ENCODE measurements around the gene CARD6. TPM values are rescaled to one million over a fixed set of nuclear protein-coding genes. Genes with fewer than 3 reads are reported as not detected.

Gene CARD6
- total and polyA plus RNA-seq, 2 of the 13 experiments (the other 11 are each of a cell fraction or from before 2014, with no cell fraction given), result 0.33 to 1.4 TPM

GRCh38 chr5:40834849-40835787, 6.0 kb upstream of the CARD6 start, which contains the start of gene RPL37 (continued):
- peak; percentile 48 for TF ChIP-seq CTCF (CRISPR knock-in tag; IDR thresholded peaks at IDR 0.05)
- TF ChIP-seq CBX1 (IDR thresholded peaks at IDR 0.05; ENCODE audit: low read depth), result peak; percentile 97
- peak; percentile 90; the same call in 1 of the 2 replicates for TF ChIP-seq MAZ (IDR thresholded peaks at IDR 0.05; ENCODE audit: borderline replicate concordance, low read depth, low read length)
- TF ChIP-seq MAZ (CRISPR knock-in tag; IDR thresholded peaks at IDR 0.05; ENCODE audit: low read depth), result peak; percentile 63; the same call in 1 of the 2 replicates
- peak; percentile 99 for TF ChIP-seq ZMYM4 (CRISPR knock-in tag; IDR thresholded peaks at IDR 0.05)
- TF ChIP-seq SIN3A (IDR thresholded peaks at IDR 0.05; ENCODE audit: borderline replicate concordance, low read depth, low read length), result peak; percentile 97; the same call in 1 of the 2 replicates
- TF ChIP-seq, protein P1, sequence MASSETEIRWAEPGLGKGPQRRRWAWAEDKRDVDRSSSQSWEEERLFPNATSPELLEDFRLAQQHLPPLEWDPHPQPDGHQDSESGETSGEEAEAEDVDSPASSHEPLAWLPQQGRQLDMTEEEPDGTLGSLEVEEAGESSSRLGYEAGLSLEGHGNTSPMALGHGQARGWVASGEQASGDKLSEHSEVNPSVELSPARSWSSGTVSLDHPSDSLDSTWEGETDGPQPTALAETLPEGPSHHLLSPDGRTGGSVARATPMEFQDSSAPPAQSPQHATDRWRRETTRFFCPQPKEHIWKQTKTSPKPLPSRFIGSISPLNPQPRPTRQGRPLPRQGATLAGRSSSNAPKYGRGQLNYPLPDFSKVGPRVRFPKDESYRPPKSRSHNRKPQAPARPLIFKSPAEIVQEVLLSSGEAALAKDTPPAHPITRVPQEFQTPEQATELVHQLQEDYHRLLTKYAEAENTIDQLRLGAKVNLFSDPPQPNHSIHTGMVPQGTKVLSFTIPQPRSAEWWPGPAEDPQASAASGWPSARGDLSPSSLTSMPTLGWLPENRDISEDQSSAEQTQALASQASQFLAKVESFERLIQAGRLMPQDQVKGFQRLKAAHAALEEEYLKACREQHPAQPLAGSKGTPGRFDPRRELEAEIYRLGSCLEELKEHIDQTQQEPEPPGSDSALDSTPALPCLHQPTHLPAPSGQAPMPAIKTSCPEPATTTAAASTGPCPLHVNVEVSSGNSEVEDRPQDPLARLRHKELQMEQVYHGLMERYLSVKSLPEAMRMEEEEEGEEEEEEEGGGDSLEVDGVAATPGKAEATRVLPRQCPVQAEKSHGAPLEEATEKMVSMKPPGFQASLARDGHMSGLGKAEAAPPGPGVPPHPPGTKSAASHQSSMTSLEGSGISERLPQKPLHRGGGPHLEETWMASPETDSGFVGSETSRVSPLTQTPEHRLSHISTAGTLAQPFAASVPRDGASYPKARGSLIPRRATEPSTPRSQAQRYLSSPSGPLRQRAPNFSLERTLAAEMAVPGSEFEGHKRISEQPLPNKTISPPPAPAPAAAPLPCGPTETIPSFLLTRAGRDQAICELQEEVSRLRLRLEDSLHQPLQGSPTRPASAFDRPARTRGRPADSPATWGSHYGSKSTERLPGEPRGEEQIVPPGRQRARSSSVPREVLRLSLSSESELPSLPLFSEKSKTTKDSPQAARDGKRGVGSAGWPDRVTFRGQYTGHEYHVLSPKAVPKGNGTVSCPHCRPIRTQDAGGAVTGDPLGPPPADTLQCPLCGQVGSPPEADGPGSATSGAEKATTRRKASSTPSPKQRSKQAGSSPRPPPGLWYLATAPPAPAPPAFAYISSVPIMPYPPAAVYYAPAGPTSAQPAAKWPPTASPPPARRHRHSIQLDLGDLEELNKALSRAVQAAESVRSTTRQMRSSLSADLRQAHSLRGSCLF (CRISPR knock-in tag; IDR thresholded peaks at IDR 0.05; ENCODE audit: borderline replicate concordance), result 0 out of 2 replicates have a peak, but pooled peaks have one; percentile 51
- TF ChIP-seq ZNF180 (CRISPR knock-in tag; IDR thresholded peaks at IDR 0.05; ENCODE audit: borderline replicate concordance, low read depth), result no peak
- peak; percentile 92 for TF ChIP-seq CCAR2 (optimal IDR thresholded peaks at IDR 0.05; ENCODE audit: low read depth, low read length)
- peak; percentile 99 for TF ChIP-seq ZNF430 (CRISPR knock-in tag; IDR thresholded peaks at IDR 0.05)
- TF ChIP-seq ZNF616 (CRISPR knock-in tag; IDR thresholded peaks at IDR 0.05; ENCODE audit: low read depth), result peak; percentile 90
- TF ChIP-seq ZSCAN31 (CRISPR knock-in tag; IDR thresholded peaks at IDR 0.05; ENCODE audit: low read depth), result peak; percentile 69; the same call in 1 of the 2 replicates
- 0 out of 2 replicates have a peak, but pooled peaks have one; percentile 64 for TF ChIP-seq RFXANK (CRISPR knock-in tag; IDR thresholded peaks at IDR 0.05)
- peak; percentile 95 for TF ChIP-seq MYC (CRISPR knock-in tag; IDR thresholded peaks at IDR 0.05; ENCODE audit: borderline replicate concordance)
- no peak for TF ChIP-seq KDM6A (CRISPR knock-in tag; IDR thresholded peaks at IDR 0.05; ENCODE audit: low read depth)
- TF ChIP-seq IKZF5 (CRISPR knock-in tag; IDR thresholded peaks at IDR 0.05), result peak; percentile 94
- TF ChIP-seq EEA1 (CRISPR knock-in tag; IDR thresholded peaks at IDR 0.05; ENCODE audit: borderline replicate concordance), result peak; percentile 61; the same call in 1 of the 2 replicates
- TF ChIP-seq SCMH1 (CRISPR knock-in tag; IDR thresholded peaks at IDR 0.05; ENCODE audit: borderline replicate concordance), result no peak
- TF ChIP-seq FOXK1 (CRISPR knock-in tag; IDR thresholded peaks at IDR 0.05; ENCODE audit: borderline replicate concordance, low read depth), result peak; percentile 94
- 0 out of 2 replicates have a peak, but pooled peaks have one; percentile 75 for TF ChIP-seq MAF1 (CRISPR knock-in tag; IDR thresholded peaks at IDR 0.05; ENCODE audit: borderline replicate concordance)
- TF ChIP-seq CBFB (CRISPR knock-in tag; IDR thresholded peaks at IDR 0.05), result peak; percentile 96
